ENCODE measurements around the gene TENM4. TPM values are rescaled to one million over a fixed set of nuclear protein-coding genes. Genes with fewer than 3 reads are reported as not detected.

Gene TENM4
- total and polyA plus RNA-seq, 2 of the 8 experiments (the other 6 are each of a cell fraction or from before 2014, with no cell fraction given): 3.5 to 7.2 TPM

DNA sequence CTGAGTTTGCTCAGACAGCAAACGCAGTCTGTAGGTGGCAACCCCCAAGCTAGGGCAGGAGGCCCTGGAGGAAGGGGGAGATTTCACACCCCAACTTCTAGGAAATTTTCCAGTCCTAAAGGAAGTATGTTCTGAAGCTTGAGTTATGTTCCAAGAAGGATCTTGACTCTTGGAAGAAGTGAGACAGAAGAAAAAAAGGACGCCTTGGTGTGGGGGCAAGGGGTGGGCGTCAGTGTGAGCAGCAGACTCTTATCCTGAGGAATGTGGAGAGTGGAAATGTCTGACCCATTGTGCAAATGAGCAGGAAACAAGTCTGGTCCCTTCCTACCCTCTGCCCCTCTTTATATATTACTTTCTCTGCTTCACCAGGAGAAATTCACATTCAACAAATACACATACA, 497.7 kb downstream of the TENM4 start (continued):
- TF ChIP-seq, protein P1, sequence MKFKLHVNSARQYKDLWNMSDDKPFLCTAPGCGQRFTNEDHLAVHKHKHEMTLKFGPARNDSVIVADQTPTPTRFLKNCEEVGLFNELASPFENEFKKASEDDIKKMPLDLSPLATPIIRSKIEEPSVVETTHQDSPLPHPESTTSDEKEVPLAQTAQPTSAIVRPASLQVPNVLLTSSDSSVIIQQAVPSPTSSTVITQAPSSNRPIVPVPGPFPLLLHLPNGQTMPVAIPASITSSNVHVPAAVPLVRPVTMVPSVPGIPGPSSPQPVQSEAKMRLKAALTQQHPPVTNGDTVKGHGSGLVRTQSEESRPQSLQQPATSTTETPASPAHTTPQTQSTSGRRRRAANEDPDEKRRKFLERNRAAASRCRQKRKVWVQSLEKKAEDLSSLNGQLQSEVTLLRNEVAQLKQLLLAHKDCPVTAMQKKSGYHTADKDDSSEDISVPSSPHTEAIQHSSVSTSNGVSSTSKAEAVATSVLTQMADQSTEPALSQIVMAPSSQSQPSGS (IDR thresholded peaks at IDR 0.05; ENCODE audit: low read length): no peak
- no peak for TF ChIP-seq POLR2A (IDR thresholded peaks at IDR 0.05; ENCODE audit: control extremely low read depth in 1 of 2, low read depth in 2 of 2, low read length in 2 of 2)
- no peak for TF ChIP-seq SIX5 (IDR thresholded peaks at IDR 0.05; ENCODE audit: low read depth, low read length)
- no peak for TF ChIP-seq ASH2L (IDR thresholded peaks at IDR 0.05; ENCODE audit: low read length)
